Activated T-helper 17 cell treated with anti-CD3 and anti-CD28 coated beads, Interleukin-2, amount 50 U/mL, for 72 hours (primary cell): ENCODE results near the gene TMEM86B. TPM values are rescaled to one million over a fixed set of nuclear protein-coding genes. Genes with fewer than 3 reads are reported as not detected.
A peak's percentile ranks its signal among the peaks of the same experiment; 100 is the strongest.

Experiments
- ATAC-seq: fragments of 150-1000 bp; cut with Tn5 transposase; replicated peaks from 2 replicates; pipeline ENCODE4 v1.10.0; 2021; ENCODE audit warnings: mild to moderate bottlenecking, moderate library complexity
- H3K27ac Mint-ChIP-seq: one replicate; pipeline ENCODE4 v1.8.0; 2022; ENCODE audit warnings: mixed read lengths
- H3K27me3 Mint-ChIP-seq: one replicate; pipeline ENCODE4 v1.8.0; 2022; ENCODE audit warnings: mixed read lengths
- H3K36me3 Mint-ChIP-seq: one replicate; pipeline ENCODE4 v1.8.0; 2022; ENCODE audit warnings: low read depth, mild to moderate bottlenecking, mixed read lengths
- H3K4me1 Mint-ChIP-seq: one replicate; pipeline ENCODE4 v1.8.0; 2022; ENCODE audit warnings: mixed read lengths
- H3K4me3 Mint-ChIP-seq: one replicate; pipeline ENCODE4 v1.8.0; 2022; ENCODE audit warnings: mild to moderate bottlenecking, mixed read lengths
- H3K9me3 Mint-ChIP-seq: one replicate; pipeline ENCODE4 v1.8.0; 2022; ENCODE audit warnings: mixed read lengths
- total RNA-seq, 2 donors: library from RNA; stranded (reverse); gene quantifications; one replicate each; pipeline ENCODE4 v1.2.3, GENCODE V29; 2022

TMEM86B gene
- total RNA-seq, 2 donors from 2014 or later: 8.5 to 11.3 TPM

- peaks cover 46% of the 10 kb centered on the region for H3K4me1 Mint-ChIP-seq
Observed at GRCh38 chr19:55251341-55252081, 22.9 kb upstream of the TMEM86B start.

DNA sequence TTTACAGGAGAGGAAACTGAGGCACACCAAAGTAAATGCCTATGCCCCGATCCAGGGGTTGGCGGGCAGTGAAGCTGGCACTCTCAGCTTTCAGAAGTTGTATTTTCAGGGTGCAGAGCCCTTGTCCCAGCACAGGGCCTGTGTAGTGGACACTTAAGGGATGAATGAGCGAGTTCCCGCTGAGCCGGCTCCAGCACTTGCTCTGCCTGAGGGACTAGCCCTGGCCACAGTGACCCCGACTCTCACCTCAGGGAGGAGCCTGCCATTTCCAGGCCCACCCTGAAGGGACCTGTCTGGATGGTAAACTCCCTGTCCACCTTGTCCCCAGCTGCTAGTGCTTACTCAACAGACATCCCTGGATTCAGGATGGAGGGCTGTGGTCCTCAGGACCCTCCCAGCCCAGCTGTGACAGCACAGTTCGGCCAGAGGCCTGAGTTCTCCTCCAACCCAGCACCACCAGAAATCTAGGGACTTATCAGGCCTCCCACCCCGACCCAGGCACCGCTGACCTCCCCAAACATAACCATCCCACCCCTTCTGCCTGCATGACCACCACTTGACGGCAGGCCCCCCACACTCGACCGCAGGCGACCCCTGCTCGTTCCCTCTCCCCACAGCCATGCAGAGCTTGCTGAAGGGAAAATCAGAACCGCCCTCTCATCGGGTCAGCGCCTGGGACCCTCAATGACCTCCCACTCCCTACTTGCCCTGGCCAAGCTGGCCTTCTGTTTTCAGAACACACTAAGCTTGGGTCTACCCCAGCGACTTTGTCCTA lies 21.9 kb upstream of the TMEM86B start:
- H3K27ac Mint-ChIP-seq: peak overlapping the region; percentile 98
- peaks cover 37% of the 10 kb centered on the region for H3K4me1 Mint-ChIP-seq
- H3K27me3 Mint-ChIP-seq: no peaks in the 10 kb centered on the region
- H3K4me3 Mint-ChIP-seq: peak overlapping the region; percentile 96
- ATAC-seq: no peak
- H3K36me3 Mint-ChIP-seq: peaks cover 76% of the 10 kb centered on the region
- H3K9me3 Mint-ChIP-seq: no peaks in the 10 kb centered on the region

More at GRCh38 chr19:55251341-55252081, 22.9 kb upstream of the TMEM86B start:
- ATAC-seq: peak; percentile 58
- no peaks in the 10 kb centered on the region for H3K9me3 Mint-ChIP-seq
- peaks cover 76% of the 10 kb centered on the region for H3K36me3 Mint-ChIP-seq
- peak overlapping the region; percentile 98 for H3K27ac Mint-ChIP-seq
- H3K27me3 Mint-ChIP-seq: no peaks in the 10 kb centered on the region
- peak overlapping the region; percentile 96 for H3K4me3 Mint-ChIP-seq

- no peak overlapping the region for H3K27ac Mint-ChIP-seq
- H3K4me3 Mint-ChIP-seq: no peak overlapping the region
- H3K9me3 Mint-ChIP-seq: no peaks in the 10 kb centered on the region
- no peak for ATAC-seq
- peaks cover 76% of the 10 kb centered on the region for H3K36me3 Mint-ChIP-seq
- H3K27me3 Mint-ChIP-seq: no peaks in the 10 kb centered on the region
- H3K4me1 Mint-ChIP-seq: peaks cover 37% of the 10 kb centered on the region
Observed at GRCh38 chr19:55249841-55250240, 21.3 kb upstream of the TMEM86B start.

DNA sequence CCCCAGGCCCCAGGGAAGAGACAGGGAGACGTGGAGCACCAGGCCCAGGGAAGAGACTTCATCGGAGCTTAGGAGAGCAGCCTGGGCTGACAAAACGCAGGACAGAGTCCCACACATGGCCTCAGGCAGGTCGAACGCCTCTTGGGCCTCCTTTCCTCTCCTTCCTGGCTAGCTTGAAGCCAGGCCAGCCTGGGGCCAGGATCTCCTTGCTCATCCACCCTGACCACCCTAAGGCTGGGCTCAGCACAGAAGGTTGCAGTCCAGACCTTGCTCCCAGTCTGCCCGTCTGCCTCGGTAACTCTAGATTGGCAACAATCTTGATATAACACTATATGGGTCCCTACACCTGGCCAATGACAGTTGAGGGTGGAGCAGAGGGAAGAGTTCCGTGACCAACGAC lies 20.1 kb upstream of the TMEM86B start:
- Mint-ChIP-seq H3K9me3 (no peaks in the 10 kb centered on the region), H3K4me3 (peak overlapping the region; percentile 17), H3K4me1 (peaks cover 28% of the 10 kb centered on the region), H3K27ac (peak overlapping the region; percentile 67), H3K36me3 (peaks cover 76% of the 10 kb centered on the region), H3K27me3 (no peaks in the 10 kb centered on the region)
- ATAC-seq: no peak

DNA sequence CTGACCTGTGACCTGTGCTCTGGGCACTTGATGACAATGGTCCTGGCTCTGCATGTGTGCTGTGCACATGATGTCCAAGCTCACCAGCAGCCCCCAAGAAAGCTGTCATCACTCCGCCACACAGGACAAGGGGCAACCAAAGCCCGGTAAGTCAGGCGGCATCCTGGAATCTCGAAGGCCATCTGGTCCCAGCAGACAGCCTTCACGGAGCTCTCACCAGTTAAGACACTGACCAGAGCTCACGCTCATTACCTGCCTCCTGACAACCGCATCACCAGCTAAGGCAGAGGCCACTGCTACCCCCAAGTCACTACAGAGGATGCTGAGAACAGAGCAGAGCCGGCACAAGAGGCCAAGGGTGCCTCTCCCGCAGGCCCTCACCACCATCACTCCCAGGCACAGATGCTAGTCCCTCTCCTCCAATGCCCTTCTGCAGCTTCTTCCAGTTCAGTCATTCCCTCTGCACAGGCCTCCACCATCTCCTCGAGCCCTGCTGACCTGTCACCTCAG lies 19.7 kb upstream of the TMEM86B start:
- no peak overlapping the region for H3K4me3 Mint-ChIP-seq
- H3K4me1 Mint-ChIP-seq: peaks cover 25% of the 10 kb centered on the region
- peak overlapping the region; percentile 67 for H3K27ac Mint-ChIP-seq
- no peaks in the 10 kb centered on the region for H3K27me3 Mint-ChIP-seq
- no peaks in the 10 kb centered on the region for H3K9me3 Mint-ChIP-seq
- no peak for ATAC-seq
- H3K36me3 Mint-ChIP-seq: peaks cover 76% of the 10 kb centered on the region

DNA sequence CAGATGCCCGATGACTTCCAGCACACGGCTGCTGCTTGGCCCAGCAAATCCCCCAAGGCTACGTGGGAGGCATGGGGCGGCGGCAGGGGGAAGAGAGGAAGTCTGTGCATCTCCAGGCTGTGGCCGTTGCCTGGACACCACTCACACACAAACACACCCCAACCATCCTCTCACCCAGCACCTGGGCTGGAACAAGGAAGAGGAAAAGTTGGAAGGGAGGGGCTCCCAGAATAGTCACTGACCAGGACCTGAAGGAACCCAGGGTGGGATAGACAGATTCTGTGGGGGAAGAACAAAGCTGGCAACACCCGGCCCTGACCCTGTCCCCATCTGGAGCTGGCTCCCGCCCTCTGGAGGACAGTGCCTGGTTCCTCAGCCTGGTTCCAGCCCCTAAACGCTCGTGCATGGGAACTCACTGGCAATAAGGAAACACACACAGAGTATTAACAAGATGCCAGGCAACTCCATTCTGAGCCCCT lies 19.1 kb upstream of the TMEM86B start:
- Mint-ChIP-seq H3K27me3 (no peaks in the 10 kb centered on the region), H3K4me3 (no peak overlapping the region), H3K9me3 (no peaks in the 10 kb centered on the region), H3K4me1 (peaks cover 27% of the 10 kb centered on the region), H3K36me3 (peaks cover 77% of the 10 kb centered on the region), H3K27ac (peak overlapping the region; percentile 67)
- ATAC-seq: no peak

DNA sequence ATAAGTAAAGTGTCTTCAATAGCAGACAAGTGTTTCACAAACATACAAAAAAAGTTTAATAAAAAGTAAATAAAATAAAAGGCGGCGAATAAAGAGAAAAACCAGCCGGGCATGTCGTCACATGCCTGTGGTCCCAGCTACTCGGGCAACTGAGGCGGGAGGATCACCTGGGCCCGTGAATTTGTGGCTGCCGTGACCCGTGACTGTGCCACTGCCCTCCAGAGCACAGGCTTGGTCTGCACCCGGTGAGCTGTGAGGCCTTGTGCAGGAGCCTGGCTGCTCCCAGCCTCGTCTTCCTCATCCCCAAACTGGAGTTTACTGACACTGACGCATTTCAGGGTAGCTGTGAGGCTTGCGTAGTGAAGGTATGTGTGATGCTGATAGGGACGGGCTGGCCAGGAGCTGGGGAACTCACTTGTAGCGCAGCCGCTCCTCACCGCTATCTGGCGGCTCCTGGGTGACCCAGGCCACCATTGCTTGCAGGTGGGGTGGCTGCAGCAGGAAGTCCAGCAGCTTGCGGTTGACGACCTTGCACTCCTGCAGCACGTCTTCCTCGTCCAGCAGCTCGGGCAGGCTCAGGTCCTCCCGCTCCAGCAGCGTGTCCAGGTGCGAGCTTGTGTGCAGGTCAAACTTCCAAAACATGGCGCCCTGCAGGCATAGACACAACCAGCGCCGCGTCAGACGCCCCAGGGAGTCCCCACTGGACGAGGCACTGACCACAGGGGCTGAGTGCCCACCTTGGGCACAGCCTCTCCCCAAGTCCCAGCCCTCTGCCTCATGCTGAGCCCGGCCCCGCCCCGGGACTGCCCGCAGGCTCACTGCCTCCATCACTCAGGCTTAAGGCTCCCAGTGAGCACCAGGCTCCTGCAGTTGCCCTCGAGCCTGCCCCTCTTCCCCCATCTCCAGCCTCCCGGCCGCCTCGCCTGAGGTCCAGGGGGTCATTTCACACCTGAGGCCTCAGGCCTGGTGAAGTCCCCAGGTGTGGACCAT lies 18.2 kb upstream of the TMEM86B start:
- H3K9me3 Mint-ChIP-seq: no peaks in the 10 kb centered on the region
- H3K27ac Mint-ChIP-seq: no peak overlapping the region
- no peaks in the 10 kb centered on the region for H3K27me3 Mint-ChIP-seq
- peaks cover 25% of the 10 kb centered on the region for H3K4me1 Mint-ChIP-seq
- no peak overlapping the region for H3K4me3 Mint-ChIP-seq
- peaks cover 78% of the 10 kb centered on the region for H3K36me3 Mint-ChIP-seq
- no peak for ATAC-seq

DNA sequence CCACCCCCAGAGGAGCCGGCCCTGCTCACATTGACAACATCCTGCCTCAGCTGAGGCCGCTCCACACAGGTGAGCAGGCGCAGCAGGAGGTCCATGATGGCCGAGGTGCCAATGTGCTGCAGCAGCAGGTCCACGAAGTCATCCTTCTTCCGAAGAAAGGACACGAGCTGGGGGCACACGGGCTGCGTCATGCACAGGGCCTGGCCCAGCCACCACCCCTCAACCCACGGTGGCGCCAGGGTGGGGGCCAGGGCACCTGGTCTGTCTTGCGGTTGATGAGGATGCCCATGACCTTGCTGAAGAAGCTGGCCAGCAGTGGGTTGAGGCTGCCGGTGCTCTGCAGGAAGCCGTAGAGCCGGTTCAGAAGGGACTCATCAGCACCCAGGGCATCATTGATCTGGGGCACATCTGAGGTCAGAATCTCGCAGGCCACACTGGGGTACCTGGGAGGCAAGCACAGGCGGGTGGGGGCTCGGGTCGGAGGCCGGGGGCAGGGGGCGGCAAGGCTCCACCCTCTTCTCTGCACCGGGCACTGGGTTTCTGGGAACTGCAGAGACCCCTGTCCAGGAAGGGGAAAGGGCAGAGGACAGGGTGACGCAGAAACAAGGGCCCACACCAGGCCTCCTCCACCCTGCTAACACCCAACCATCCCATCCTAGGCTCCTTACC lies 16.8 kb upstream of the TMEM86B start:
- H3K4me3 Mint-ChIP-seq: no peak overlapping the region
- peaks cover 77% of the 10 kb centered on the region for H3K36me3 Mint-ChIP-seq
- no peak for ATAC-seq
- no peak overlapping the region for H3K27ac Mint-ChIP-seq
- no peaks in the 10 kb centered on the region for H3K9me3 Mint-ChIP-seq
- H3K4me1 Mint-ChIP-seq: peaks cover 12% of the 10 kb centered on the region
- no peaks in the 10 kb centered on the region for H3K27me3 Mint-ChIP-seq

DNA sequence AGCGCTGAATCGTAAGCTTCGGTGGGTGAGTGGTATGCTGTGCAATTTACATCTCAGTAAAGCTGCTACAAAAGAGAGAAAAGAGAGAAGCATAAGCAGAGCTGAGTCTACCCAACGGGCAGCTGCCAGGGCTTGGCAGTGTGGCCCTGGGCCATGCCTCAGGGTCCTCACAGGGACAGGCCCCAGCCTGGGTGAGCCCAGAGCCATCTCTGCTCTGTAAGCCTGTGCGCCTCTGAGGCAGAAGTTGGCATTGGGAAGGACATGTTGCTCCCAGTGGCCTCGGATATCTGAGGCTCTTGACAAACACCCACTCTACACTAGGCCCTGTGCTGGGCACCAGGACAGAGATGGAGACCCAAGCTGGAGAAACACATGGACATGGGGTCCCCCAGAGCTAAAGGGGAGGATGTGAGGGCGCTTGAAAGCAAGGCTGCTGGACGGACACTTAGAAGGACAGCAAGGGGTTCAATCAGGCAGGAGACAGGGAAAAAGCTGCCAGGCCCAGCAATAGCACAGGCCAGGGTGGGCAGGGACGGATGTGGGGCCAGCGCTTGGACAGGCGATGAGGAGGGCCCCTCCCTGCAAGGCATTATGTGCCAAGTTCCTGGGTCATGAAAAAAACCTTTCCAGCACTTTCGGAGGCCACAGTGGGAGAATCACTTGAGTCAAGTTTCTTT lies 15.6 kb upstream of the TMEM86B start:
- Mint-ChIP-seq H3K27me3 (no peaks in the 10 kb centered on the region), H3K4me1 (peaks cover 11% of the 10 kb centered on the region), H3K36me3 (peaks cover 86% of the 10 kb centered on the region), H3K27ac (no peak overlapping the region), H3K9me3 (no peaks in the 10 kb centered on the region), H3K4me3 (no peak overlapping the region)
- no peak for ATAC-seq

DNA sequence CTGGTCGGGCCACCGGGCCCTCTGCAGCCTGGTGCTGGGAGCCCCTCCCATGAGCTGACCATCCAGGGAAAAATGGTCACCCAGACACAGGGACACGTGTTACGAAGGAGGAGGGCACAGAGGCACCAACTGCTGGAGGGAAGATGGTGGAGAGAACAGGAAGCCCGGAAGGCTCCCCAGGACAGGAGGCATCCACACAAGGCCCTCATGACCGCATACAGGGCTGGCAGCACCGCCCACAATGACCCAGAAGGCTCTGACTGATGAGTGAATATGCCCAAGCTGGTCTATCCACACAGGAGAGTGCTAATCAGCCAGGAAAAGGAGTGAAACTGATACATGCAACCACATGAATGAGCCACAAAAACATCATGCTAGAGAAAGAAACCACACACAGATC lies 14.0 kb upstream of the TMEM86B start:
- Mint-ChIP-seq H3K36me3 (peaks cover 91% of the 10 kb centered on the region), H3K4me1 (peaks cover 5% of the 10 kb centered on the region), H3K27me3 (no peaks in the 10 kb centered on the region), H3K27ac (peak overlapping the region; percentile 70), H3K9me3 (no peaks in the 10 kb centered on the region), H3K4me3 (no peak overlapping the region)
- peak; percentile 86 for ATAC-seq

- Mint-ChIP-seq H3K27me3 (no peaks in the 10 kb centered on the region), H3K4me3 (no peak overlapping the region), H3K36me3 (peaks cover 96% of the 10 kb centered on the region), H3K27ac (no peak overlapping the region), H3K9me3 (no peaks in the 10 kb centered on the region), H3K4me1 (peaks cover 5% of the 10 kb centered on the region)
- ATAC-seq: no peak
Observed at GRCh38 chr19:55241935-55242464, 13.4 kb upstream of the TMEM86B start.

DNA sequence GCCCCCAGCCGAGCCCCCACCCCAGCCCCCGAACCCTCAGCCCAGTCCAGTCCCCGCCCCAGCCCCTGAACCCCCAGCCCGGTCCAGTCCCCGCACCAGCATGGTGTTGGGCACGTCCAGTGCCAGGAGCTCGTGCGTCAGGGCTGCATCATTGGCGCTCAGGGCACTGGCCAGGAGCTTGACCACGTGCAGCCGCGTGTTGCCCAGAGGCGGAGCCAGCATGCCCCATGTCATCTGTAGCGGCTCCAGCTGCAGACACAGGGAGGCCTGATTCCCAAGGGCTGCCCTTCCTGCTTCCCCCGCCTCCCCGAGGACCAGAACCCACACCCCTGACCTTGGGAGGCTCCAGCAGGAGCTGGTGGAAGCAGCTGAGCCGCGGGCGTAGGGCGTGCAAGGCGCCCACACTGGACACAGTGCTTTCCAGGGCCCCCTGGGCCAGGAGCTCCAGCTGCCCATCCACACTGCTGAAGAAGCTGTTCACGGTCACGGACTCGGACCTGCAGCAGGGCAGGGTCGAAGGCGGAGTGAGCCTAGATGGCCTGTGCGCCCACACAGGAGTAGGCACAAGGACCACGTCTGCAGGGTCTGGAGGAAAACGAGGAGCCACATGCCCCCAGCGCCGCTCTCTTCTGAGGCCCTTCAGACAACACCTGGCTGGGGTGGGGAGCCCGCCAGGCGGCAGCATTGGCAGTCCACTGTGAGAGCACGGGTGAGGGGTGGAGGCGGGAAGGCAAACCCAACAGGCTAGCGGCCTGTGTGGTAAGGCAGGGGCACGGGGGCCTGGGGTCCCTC lies 12.8 kb upstream of the TMEM86B start:
- no peak for ATAC-seq
- H3K27ac Mint-ChIP-seq: no peak overlapping the region
- H3K27me3 Mint-ChIP-seq: no peaks in the 10 kb centered on the region
- no peak overlapping the region for H3K4me3 Mint-ChIP-seq
- H3K36me3 Mint-ChIP-seq: peaks cover 96% of the 10 kb centered on the region
- peaks cover 5% of the 10 kb centered on the region for H3K4me1 Mint-ChIP-seq
- no peaks in the 10 kb centered on the region for H3K9me3 Mint-ChIP-seq
